ENCODE data around the gene ANKIB1. TPM values are rescaled to one million over a fixed set of nuclear protein-coding genes. Genes with fewer than 3 reads are reported as not detected.

Gene ANKIB1
- total RNA-seq, 1 donor from 2014 or later: 37.3 TPM

GRCh38 chr7:92259610-92260247 lies 14.0 kb downstream of the ANKIB1 start:
- intact Hi-C loops (cut with DNase I): no loop called here
- DNase-seq (no peak), ATAC-seq (ENCODE audit: poor library complexity) (peak; percentile 29)

GRCh38 chr7:92260248-92260781 lies 14.5 kb downstream of the ANKIB1 start:
- ATAC-seq (ENCODE audit: poor library complexity) (no peak), DNase-seq (no peak)
- intact Hi-C loops (cut with DNase I): no loop called here

GRCh38 chr7:92266415-92267241 lies 20.9 kb downstream of the ANKIB1 start:
- ATAC-seq (ENCODE audit: poor library complexity) (no peak), DNase-seq (no peak)
- intact Hi-C loops (cut with DNase I): no loop called here

DNA sequence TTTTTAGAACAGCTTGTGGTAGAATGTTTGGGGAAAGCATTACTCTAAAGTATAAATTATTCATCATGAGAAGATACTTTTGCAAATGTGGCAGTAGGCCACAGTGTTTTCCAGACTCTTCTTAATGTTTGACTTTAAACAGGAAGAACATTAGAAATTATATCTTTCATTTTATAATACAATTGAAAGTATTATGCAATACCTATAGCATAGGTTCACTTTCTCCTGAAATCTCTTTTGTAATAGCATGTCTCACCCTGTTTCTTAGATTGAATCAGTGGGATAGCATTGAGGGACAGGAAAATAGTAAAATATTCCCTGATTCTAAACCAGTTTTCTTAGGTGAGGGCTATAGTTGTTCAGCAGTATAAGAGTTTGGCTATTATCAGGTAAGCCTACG lies 23.1 kb downstream of the ANKIB1 start:
- intact Hi-C loops (cut with DNase I): no loop called here
- DNase-seq: no peak

GRCh38 chr7:92275327-92275726 lies 29.6 kb downstream of the ANKIB1 start:
- no peak for ATAC-seq (ENCODE audit: poor library complexity)

More for the DNA sequence above, 23.1 kb downstream of the ANKIB1 start:
- no peak for ATAC-seq (ENCODE audit: poor library complexity)

DNA sequence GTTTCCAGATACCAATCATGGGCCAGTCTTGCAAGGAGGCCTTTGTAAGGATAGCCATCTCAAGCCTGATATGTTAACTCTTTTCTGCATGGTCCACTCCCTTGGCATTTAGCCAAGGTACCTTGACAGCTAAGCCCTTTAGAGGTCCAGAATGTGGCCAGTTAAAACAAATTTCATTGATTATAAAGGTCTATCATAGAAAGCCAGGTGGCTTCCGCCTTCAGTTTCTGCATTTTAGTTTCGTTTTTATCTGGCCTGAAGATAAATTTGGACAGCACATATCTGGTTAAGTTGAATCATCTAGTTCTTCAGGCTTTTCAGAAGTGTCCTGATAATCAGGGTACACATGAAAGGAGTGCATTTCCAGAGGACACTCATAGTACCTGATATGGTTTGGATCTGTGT lies 30.7 kb downstream of the ANKIB1 start:
- intact Hi-C loops (cut with DNase I): no loop called here
- no peak for DNase-seq
- no peak for ATAC-seq (ENCODE audit: poor library complexity)

More at GRCh38 chr7:92275327-92275726, 29.6 kb downstream of the ANKIB1 start:
- intact Hi-C loops (cut with DNase I): no loop called here
- DNase-seq: no peak

GRCh38 chr7:92279396-92280031 lies 33.7 kb downstream of the ANKIB1 start:
- DNase-seq (no peak), ATAC-seq (ENCODE audit: poor library complexity) (no peak)
- intact Hi-C loops (cut with DNase I): no loop called here

DNA sequence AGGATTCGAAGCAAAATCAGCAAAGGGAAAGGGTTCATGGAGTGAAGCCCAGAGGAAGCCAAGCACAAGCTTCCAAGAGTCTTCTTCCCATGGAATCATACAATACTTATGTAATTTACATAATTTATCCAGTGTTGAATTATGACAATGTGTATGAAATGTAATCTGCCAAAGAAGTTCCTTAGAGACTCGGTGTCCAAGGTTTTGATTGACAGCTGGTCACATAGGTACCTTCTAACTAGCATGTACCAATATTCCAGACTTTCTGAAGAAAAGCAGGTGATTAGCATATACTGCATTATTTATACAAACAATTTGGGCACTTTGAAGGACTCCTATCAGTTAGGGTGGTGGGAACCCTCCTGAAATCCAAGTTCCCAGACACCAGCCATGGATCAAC lies 35.3 kb downstream of the ANKIB1 start:
- ATAC-seq (ENCODE audit: poor library complexity) (no peak), DNase-seq (no peak)
- intact Hi-C loops (cut with DNase I): no loop called here

GRCh38 chr7:92282221-92282814 lies 36.5 kb downstream of the ANKIB1 start:
- no peak for DNase-seq
- no peak for ATAC-seq (ENCODE audit: poor library complexity)
- intact Hi-C loops (cut with DNase I): no loop called here

GRCh38 chr7:92282930-92283329 lies 37.2 kb downstream of the ANKIB1 start:
- ATAC-seq (ENCODE audit: poor library complexity) (no peak), DNase-seq (no peak)
- intact Hi-C loops (cut with DNase I): no loop called here

DNA sequence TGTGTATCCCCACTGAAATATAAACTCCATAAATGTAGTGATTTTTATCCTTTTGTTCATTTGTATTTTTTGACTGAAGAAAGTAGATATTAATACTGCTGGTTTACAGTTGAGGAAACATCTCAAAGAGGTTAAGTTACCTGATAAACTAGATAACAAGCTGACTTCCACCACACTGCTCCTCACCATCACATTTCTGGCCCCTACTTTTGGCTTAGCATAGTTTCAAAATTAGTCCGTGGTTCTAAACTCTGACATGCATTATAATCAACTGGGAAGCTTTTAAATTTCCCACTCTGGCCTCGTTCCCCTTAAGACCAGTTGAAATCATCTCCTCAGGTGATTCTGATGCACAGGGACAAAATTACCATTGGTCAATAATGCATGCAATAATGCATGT lies 43.5 kb downstream of the ANKIB1 start:
- intact Hi-C loops (cut with DNase I): no loop called here
- ATAC-seq (ENCODE audit: poor library complexity) (no peak), DNase-seq (no peak)

DNA sequence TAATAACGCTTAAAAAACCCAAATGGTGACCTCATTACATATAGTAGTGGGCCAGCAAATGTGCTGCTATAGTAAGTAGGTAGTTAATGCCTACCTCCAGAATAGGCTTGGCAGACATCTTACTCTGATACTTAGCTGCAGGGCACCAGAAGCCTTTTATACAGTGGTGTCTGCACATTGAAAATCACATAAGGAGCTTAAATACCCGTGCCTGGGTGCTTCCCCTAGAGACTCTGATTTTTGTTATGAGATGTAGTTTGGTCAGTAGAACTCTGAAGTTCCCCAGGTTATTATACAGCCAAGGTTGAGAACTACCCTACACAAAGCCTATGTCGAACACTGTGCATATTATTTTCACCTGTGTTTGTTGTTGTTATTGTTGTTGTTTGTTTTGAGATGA lies 47.2 kb downstream of the ANKIB1 start:
- DNase-seq (no peak), ATAC-seq (ENCODE audit: poor library complexity) (peak; percentile 26)
- intact Hi-C loops (cut with DNase I): no loop called here

DNA sequence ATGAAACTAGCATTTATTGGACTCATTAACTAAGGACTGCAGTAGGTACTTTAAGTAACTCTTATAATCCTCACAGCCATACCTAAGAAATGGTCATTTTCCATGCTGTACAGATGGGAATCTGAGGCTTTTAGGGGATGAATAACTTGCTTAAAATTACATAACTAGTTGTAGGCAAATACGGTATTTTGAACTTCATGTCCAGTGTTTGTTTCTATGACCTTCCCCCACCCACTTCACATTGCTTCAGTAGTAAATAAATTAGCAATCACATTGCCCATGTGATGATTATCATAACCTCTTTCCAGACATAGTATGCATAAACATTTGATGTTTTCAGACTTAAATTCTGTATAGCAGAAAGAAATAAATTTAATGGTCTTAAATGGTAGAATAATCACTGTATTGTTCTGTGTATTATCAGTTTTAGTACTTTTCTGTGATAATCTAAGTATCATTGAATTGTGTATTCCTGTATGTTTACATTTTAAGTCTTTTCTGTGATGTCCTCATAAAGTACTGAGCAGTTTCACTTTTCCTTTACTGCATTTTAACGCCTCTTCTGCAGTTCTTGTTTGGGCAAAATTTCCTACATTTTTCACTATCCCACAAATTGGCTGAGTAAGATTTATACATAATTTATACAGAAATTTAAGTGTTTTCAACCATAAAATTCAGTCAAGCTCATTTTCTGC lies 48.3 kb downstream of the ANKIB1 start:
- ATAC-seq (ENCODE audit: poor library complexity): peak; percentile 41
- intact Hi-C loops (cut with DNase I): no loop called here
- no peak for DNase-seq

DNA sequence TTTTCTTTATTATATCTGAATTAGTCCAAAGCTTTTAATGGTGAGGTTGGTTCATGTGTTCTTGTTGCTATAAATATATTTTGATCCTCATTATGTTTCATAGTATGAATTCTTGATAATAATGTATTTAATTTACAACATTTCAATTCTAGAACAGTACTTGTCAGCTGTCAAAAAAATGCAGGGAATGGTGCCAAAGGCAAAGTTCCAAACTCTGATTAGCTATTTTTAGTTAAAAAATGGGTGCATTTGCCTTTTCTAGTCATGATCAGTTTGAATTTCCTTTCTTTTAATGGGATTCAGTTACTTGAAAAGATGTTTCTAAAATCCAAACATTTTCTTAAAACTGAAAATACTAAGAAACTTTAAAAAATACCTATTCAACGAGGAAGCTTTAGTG lies 49.6 kb downstream of the ANKIB1 start:
- intact Hi-C loops (cut with DNase I): no loop called here
- DNase-seq (no peak), ATAC-seq (ENCODE audit: poor library complexity) (no peak)

DNA sequence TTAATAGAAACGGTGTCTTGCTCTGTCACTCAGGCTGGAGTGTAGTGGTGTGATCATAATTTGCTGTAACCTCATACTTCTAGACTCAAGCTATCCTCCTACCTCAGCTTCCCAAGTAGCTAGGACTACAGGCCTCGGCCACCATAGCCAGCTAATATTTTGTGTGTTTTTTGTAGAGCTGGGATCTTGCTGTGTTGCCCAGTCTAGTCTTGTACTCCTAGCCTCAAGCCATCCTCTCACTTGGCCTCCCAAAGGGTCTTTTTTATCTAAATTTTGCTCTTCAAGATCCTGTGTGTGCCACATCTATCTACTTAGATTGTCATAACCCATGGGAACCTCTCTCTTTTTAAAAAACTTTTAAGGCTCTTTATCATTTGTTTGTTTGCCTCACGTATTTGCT lies 50.5 kb downstream of the ANKIB1 start:
- DNase-seq (no peak), ATAC-seq (ENCODE audit: poor library complexity) (no peak)
- intact Hi-C loops (cut with DNase I): no loop called here

GRCh38 chr7:92296880-92297445 lies 51.2 kb downstream of the ANKIB1 start:
- DNase-seq (no peak), ATAC-seq (ENCODE audit: poor library complexity) (no peak)
- intact Hi-C loops (cut with DNase I): no loop called here

- ATAC-seq (ENCODE audit: poor library complexity): no peak
- intact Hi-C loops (cut with DNase I): no loop called here
- no peak for DNase-seq
Measured at GRCh38 chr7:92297736-92298135, 52.0 kb downstream of the ANKIB1 start.

GRCh38 chr7:92303761-92304160 lies 58.0 kb downstream of the ANKIB1 start:
- ATAC-seq (ENCODE audit: poor library complexity) (no peak), DNase-seq (no peak)
- intact Hi-C loops (cut with DNase I): no loop called here

Measured in Right ventricle myocardium superior (tissue), 1 donor.